Hepatocyte (in vitro differentiated cells): ENCODE results near the gene EML6.

Source experiments
- EZH2 ChIP-seq: fragments of 200-600 bp; sonication (generic); IDR thresholded peaks from 2 replicates; pipeline ENCODE4 v1.6.1; 2016; ENCODE audit warnings: antibody characterized with exemption, mild to moderate bottlenecking, borderline replicate concordance
- EZH2phosphoT487 ChIP-seq: fragments of 200-600 bp; sonication (generic); IDR thresholded peaks from one replicate; pipeline ENCODE4 v1.6.1; 2018; ENCODE audit warnings: antibody characterized with exemption, mild to moderate bottlenecking, low read depth, moderate library complexity; ENCODE audit not compliant: unreplicated experiment, severe bottlenecking
- TF ChIP-seq, protein P1 (sequence below): fragments of 200-600 bp; sonication (generic); IDR thresholded peaks from 2 replicates; pipeline ENCODE4 v1.5.1; 2016; ENCODE audit warnings: antibody characterized with exemption, mild to moderate bottlenecking; ENCODE audit not compliant: poor library complexity

DNA sequence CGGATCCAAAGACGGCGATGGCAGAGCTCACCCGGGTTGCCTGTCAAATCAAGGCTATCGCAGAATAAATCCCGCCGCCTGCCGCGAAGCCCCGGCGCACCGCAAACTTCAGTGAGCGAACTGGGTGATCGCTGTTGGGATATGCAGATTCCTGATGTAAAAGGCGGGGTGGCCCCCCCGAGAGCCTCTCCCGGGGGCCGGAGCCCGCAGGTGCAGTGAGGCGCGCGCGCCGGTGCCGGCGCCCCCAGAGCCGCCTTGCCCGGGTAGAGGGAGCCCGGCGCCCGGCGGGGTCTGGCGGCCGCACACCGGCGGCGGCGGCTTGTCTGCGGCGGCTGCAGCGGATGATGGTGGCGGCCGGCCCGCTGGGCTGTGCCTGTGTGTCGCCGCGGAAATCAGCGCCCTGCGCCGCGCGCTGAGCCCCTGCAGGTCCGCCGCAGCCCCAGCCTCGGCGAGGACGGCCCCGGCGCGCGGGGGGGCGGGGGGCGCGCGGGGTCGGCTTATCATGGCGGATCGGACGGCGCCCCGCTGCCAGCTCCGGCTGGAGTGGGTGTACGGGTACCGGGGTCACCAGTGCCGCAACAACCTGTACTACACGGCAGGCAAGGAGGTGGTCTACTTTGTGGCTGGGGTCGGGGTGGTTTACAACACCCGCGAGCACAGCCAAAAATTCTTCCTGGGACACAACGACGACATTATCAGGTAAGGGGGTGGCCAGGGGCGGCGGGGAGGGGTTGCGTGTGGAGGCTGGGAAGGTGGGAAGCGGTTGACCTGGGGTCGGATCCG, 1.3 kb downstream of the EML6 start:
- TF ChIP-seq, protein P1, sequence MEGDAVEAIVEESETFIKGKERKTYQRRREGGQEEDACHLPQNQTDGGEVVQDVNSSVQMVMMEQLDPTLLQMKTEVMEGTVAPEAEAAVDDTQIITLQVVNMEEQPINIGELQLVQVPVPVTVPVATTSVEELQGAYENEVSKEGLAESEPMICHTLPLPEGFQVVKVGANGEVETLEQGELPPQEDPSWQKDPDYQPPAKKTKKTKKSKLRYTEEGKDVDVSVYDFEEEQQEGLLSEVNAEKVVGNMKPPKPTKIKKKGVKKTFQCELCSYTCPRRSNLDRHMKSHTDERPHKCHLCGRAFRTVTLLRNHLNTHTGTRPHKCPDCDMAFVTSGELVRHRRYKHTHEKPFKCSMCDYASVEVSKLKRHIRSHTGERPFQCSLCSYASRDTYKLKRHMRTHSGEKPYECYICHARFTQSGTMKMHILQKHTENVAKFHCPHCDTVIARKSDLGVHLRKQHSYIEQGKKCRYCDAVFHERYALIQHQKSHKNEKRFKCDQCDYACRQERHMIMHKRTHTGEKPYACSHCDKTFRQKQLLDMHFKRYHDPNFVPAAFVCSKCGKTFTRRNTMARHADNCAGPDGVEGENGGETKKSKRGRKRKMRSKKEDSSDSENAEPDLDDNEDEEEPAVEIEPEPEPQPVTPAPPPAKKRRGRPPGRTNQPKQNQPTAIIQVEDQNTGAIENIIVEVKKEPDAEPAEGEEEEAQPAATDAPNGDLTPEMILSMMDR = no peak
- TF ChIP-seq EZH2 = no peak
- TF ChIP-seq EZH2phosphoT487 = peak; percentile 52
